T-helper 2 cell treated with Interferon-gamma antibody and Interleukin-4, amounts not matched to agents 5 μg/mL and 100 μg/mL, for 36 hours (primary cell): ENCODE measurements around the gene TKFC.
"Not testable (repeated sequence)": the region's sequence is repeated elsewhere in the genome, so short reads cannot be mapped to it uniquely, and the experiment has no call there.

ENCODE experiments used
- DNase-seq: peaks from one replicate; pipeline ENCODE4 v3.0.0; 2021; ENCODE audit warnings: low spot score
- H3K27ac Mint-ChIP-seq: one replicate; pipeline ENCODE4 v1.8.0; 2021; ENCODE audit warnings: mild to moderate bottlenecking, mixed read lengths
- H3K27me3 Mint-ChIP-seq: one replicate; pipeline ENCODE4 v1.8.0; 2021; ENCODE audit warnings: low read depth, mixed read lengths
- H3K36me3 Mint-ChIP-seq: one replicate; pipeline ENCODE4 v1.8.0; 2021; ENCODE audit warnings: low read depth, mixed read lengths
- H3K4me1 Mint-ChIP-seq: one replicate; pipeline ENCODE4 v1.8.0; 2021; ENCODE audit warnings: low read depth, mixed read lengths
- H3K4me3 Mint-ChIP-seq: one replicate; pipeline ENCODE4 v1.8.0; 2022; ENCODE audit warnings: mild to moderate bottlenecking, moderate library complexity, mixed read lengths
- H3K9me3 Mint-ChIP-seq: one replicate; pipeline ENCODE4 v1.8.0; 2021; ENCODE audit warnings: mixed read lengths

The TKFC gene

DNA sequence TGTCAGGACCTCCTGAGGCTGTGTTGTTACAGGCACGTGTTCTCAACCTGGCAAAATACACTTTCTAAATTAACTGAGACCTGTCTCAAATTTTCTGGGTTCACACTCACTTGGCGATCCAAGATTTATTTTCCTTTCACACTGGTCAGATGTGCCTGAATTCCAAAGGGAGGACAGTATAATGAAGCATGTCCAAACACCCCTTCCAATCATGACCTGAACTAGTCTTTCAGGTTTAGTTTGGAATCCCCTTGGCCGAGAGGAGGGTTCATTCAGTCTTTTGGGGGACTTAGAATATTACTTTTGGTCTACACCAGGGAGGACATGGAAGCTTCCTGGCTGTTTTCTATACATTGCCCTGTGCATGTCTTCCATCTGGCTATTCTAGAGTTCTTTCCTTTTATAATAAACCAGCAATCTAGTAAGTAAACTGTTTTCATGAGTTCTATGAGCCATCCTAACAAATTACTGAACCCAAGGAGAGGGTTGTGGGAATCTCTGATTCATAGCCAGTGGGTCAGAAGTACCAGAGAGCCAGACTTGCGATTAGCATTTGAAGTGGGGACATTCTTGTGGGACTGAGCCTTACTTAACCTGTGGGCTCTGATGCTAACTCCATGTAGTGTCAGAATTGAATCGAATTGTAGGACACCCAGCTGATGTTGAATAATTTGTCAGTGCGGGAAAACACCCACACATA is 44.6 kb downstream of the TKFC start:
- no peak overlapping the region for H3K4me3 Mint-ChIP-seq
- H3K9me3 Mint-ChIP-seq, result no peaks in the 10 kb centered on the region
- no peak overlapping the region for H3K27ac Mint-ChIP-seq
- no peaks in the 10 kb centered on the region for H3K27me3 Mint-ChIP-seq
- H3K36me3 Mint-ChIP-seq, result peaks cover 18% of the 10 kb centered on the region
- no peaks in the 10 kb centered on the region for H3K4me1 Mint-ChIP-seq
- no peak for DNase-seq

DNA sequence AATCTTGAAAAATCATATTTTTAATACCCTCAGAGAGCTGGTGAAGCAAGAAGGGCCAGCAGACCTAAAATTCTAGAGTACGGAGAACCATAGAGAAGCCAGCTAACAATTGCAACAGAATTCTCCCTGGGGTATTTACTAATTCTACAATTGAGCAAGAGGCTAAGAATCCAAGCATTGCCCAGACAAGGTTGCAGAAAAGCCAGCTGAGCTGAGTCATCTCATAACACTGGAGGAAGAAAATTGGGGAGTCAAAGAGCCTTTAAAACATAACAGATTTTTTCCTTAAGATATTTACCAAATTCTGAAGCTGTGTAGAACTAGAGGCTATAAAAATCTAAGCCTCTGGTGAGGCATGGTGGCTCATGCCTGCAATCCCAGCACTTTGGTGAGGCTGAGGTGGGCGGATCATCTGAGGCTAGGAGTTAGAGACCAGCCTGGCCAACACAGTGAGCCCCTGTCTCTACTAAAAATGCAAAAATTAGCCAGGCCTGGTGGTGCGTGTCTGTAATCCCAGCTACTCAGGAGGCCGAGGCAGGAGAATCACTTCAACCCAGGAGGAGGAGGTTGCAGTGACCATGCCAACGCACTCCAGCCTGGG is 45.8 kb downstream of the TKFC start:
- no peaks in the 10 kb centered on the region for H3K27me3 Mint-ChIP-seq
- peaks cover 14% of the 10 kb centered on the region for H3K36me3 Mint-ChIP-seq
- H3K9me3 Mint-ChIP-seq, result no peaks in the 10 kb centered on the region
- no peak for DNase-seq
- no peaks in the 10 kb centered on the region for H3K4me1 Mint-ChIP-seq
- H3K4me3 Mint-ChIP-seq, result no peak overlapping the region
- H3K27ac Mint-ChIP-seq, result no peak overlapping the region

DNA sequence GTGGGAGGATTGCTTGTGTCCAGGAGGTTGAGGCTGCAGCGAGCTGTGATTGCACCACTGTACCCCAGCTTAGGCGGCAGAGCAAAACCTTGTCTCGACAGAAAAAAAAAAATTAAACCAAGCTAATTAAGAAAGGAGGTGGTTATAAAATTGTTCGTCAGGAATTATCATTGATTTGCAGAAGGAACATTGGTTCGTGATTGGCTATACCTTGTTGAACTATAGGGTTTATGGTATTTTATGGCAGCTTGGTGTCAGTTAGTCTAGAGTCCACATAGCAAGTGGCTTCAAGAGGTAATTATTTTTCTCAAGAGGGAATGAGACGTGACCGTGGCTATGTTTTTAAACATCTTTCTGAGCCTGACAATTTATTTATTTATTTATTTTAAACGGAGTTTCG is 47.9 kb downstream of the TKFC start:
- Mint-ChIP-seq H3K27me3 (no peaks in the 10 kb centered on the region), H3K36me3 (peaks cover 10% of the 10 kb centered on the region), H3K4me3 (no peak overlapping the region), H3K9me3 (no peaks in the 10 kb centered on the region), H3K27ac (no peak overlapping the region), H3K4me1 (peaks cover 2% of the 10 kb centered on the region)
- no peak for DNase-seq

DNA sequence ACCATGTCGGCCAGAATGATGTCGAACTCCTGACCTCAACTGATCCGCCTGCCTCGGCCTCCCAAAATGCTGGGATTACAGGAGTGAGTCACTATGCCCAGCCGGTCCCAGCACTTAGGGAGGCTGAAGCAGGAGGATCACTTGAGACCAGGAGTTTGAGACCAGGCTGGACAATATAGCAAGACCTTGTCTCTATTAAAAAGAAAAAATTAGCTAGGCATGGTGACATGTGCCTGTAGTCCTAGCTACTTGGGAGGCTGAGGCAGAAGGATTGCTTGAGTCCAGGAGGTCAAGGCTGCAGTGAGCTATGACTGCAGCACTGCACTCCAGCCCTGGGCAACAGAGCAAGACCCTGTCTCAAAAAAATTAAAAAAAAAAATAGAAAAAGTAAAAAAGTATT is 50.8 kb downstream of the TKFC start:
- not testable (repeated sequence) for H3K36me3 Mint-ChIP-seq, H3K4me1 Mint-ChIP-seq, H3K9me3 Mint-ChIP-seq, H3K4me3 Mint-ChIP-seq, H3K27ac Mint-ChIP-seq, H3K27me3 Mint-ChIP-seq, DNase-seq

DNA sequence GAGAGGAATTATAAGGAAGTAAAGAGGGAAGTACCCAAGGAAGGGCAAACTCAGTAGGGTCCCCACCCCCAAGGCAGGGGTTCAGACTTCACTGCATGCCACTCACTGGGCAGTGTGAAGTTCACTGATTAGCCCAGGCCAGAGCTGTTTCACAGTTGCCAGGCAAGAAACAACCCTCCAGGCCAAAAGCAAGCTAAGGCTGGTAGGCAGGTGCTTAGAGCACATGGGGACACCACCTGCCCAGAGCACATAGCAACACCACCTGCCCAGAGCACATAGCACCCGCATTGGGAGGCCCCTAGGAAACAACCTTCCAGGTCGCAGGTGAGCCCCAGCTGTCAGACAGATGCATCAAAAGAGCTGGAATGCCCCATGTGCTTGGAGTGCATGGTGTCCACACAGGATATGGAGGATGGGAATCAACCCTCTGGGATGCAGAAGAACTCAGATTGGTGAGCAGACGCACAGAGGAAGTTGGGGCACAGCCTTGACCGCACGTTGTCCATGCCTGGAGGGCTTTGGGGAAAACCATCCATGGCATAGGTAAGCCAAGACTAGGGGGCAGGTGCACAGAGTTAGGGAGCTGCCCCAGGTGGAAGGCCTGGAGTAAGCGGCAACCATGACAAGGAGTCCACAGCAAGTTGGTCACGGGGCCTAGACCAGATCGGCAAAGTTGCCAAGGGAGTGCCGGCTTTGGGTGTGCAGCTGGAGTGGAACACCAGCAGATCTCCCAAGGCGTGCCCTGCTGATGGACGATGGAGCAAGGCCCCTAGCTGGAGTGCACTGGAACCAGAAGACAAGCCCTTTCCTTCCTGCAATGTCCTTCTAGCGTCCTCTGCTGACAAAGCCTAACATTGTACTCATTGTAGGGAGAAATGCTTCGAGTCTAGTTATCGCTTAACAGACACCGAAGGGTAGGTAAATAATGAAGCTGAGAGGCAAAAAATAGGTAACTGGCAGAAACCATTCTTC is 51.5 kb downstream of the TKFC start:
- Mint-ChIP-seq H3K36me3 (no peaks in the 10 kb centered on the region), H3K9me3 (peaks cover 2% of the 10 kb centered on the region), H3K27ac (no peak overlapping the region), H3K4me1 (peaks cover 2% of the 10 kb centered on the region), H3K4me3 (no peak overlapping the region), H3K27me3 (no peaks in the 10 kb centered on the region)
- DNase-seq, result no peak

DNA sequence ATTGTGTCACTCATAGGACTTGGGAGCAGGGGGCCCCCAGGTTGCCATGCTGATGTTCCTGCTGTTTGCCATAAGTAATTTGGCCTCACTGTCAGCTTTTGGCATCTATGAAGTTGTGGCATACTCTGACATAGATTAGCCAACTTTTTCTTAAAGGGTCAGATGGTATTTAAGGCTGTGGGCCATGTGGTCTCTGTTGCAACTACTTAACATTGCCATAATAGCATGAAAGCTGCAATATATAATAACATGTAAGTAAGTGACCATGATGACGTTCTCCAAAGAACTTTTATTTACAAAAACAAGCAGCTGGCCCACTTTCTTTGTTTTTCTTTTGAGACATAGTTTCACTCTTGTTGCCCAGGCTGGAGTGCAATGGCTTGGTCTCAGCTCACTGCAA is 57.1 kb downstream of the TKFC start:
- Mint-ChIP-seq H3K4me3 (no peak overlapping the region), H3K4me1 (peaks cover 23% of the 10 kb centered on the region), H3K27ac (no peak overlapping the region), H3K27me3 (no peaks in the 10 kb centered on the region), H3K36me3 (peaks cover 6% of the 10 kb centered on the region), H3K9me3 (peaks cover 8% of the 10 kb centered on the region)
- no peak for DNase-seq

DNA sequence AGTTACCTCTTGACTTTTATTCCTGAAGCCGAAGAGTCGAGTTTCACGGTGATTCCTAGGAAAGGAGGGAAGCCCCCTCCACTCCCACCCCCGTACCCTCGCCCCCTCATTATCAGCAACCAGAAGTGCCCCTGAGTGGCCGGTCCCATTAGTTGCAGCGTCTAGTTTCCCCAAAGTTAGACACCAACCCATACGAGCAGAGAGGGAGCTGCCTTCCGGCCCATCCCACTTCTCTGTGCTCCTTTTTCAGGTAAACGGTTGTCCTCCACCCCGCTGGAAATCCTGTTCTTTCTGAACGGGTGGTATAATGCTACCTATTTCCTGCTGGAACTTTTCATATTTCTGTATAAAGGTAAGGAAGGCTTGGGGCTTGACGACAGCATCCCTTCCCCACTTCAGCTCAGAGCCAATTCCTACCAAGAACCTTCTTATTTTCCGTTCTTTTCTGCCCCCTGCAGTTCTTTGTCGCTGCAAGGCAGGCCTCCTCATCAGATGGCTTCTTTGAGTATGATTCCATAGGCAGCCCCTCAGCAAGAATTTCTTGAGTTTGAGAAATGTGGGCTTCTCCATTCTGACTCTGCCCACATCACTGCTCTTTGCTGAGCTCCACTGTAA is 60.1 kb downstream of the TKFC start:
- H3K4me1 Mint-ChIP-seq, result peaks cover 21% of the 10 kb centered on the region
- peaks cover 8% of the 10 kb centered on the region for H3K9me3 Mint-ChIP-seq
- H3K27me3 Mint-ChIP-seq, result no peaks in the 10 kb centered on the region
- peak overlapping the region; percentile 94 for H3K27ac Mint-ChIP-seq
- H3K4me3 Mint-ChIP-seq, result peak overlapping the region; percentile 96
- peak; percentile 7 for DNase-seq
- H3K36me3 Mint-ChIP-seq, result peaks cover 14% of the 10 kb centered on the region
